Activated T-cell treated with anti-CD3 and anti-CD28 coated beads for 24 hours (primary cell): ENCODE measurements around the gene PPP1R16B.
"Not testable (repeated sequence)": the region's sequence is repeated elsewhere in the genome, so short reads cannot be mapped to it uniquely, and the experiment has no call there.

Source experiments
- DNase-seq: peaks from one replicate; pipeline ENCODE4 v3.0.0-alpha.2; 2020; ENCODE audit warnings: low read depth

PPP1R16B gene

DNA sequence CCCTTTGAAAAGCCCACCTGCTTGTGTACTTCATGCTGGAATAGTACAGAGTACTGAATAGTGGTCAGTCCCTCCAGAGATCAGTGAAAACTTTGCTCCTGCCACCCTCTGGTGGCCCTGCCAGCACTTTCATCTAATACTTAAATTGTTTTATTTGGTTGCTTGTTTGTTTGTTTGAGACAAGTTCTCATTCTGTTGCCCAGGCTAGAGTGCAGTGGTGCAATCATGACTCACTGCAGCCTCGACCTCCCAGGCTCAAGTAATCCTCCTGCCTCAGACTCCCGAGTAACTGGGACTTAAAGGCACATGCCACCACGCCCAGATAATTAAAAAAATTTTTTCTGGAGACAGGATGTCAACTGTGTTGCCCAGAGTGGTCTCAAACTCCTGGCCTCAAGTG is 129.8 kb downstream of the PPP1R16B start:
- no peak for DNase-seq

DNA sequence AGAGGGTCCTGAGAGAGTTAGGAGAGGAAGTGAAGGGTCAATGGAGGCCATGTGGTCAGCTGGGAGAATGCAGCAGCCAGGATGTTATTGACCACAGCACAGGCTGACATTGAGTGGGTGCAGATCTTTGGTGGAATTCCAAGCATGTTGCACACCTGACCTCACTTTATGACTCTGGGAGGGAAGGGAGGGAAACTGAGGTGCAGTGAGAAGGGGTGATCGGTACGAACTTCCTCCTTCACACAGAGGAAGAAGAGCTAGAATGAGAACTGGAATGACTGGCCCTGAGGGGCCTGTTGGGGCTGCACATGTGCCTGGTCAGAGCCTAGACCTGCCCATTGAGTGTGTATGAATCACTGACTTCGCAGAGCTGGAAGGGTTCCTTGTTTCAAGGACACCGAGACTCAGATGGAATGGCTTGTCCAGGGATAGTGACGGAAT is 130.5 kb downstream of the PPP1R16B start:
- DNase-seq: no peak

DNA sequence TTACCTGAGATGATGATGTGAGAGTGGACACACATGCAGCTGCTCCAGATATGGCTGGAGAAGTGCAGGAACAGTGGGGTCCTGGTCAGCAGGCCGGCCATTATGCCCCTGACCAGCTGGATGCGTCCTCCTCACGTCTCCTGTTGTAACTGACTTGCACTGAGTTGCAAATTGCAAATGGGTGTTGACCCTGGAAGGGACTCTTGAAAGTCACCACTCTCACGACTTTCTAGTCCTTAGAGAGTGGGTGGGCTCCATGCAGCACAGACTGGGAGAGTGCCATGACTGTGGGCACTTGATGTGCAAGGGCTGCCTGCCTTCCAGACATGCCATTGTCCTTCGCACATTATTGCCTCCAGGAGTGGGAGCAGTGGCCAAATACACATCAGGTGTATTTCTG is 131.5 kb downstream of the PPP1R16B start:
- DNase-seq: no peak

DNA sequence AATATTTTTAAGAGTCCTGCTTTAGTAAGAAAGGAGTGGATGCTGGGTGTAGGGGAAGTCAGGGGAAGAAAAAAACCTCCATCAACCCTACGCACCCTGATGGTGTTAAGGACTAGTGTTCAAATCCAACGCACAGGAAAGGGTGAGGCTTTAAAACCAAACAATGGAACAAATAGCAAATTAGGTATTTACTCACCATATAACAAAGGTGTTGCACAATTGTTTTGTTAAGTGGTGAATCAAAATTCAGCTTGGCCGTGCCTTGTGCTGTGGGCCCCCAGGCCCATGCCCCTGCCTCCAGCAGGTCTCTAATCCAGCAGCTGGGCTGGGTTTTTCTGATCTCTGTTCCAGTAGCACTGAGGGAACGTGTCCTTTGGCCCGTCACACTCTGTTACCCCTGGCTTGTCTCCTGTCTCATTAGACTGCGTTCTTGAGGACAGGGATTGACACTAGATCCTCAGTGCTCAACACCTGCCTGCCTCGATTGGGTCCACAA is 132.5 kb downstream of the PPP1R16B start:
- DNase-seq: no peak

DNA sequence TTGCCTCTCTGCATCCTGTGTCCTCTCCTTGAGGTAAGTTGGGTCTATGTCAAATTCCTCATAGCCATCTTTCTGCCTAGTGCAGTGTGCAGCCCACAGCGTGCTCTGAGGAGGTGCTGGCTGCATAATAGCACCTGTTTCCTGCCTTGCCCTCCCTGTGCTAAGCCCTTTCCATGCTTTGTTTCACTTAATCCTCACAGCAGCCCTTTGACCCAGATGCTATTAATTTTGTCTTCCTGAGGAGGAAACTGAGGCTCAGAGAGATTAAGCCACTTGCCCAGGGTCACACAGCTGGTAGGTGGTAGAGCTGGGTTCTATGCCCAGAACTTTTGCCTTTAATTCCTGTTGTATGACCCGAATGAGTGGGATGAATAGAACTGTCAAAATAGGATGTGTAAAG is 134.2 kb downstream of the PPP1R16B start:
- DNase-seq: no peak

DNA sequence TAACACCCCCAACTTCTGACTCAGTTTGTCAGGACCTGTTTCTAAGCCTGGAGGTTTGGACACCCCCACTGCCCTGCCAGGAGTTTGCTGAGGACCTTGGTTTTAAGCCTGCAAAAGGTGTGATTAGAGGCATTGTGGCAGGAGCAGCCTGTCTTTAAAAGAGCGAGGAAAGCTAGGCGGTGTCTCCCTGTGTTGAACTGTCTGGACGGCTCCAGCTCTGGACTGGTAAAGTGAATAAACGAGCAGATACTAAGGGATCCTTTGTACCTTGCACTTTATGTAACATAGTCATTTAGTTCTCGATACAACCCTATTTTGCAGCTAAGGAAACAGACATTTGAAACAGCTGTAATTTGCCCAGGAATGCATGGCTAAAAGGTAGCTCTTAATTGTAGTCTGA is 135.1 kb downstream of the PPP1R16B start:
- DNase-seq: no peak

DNA sequence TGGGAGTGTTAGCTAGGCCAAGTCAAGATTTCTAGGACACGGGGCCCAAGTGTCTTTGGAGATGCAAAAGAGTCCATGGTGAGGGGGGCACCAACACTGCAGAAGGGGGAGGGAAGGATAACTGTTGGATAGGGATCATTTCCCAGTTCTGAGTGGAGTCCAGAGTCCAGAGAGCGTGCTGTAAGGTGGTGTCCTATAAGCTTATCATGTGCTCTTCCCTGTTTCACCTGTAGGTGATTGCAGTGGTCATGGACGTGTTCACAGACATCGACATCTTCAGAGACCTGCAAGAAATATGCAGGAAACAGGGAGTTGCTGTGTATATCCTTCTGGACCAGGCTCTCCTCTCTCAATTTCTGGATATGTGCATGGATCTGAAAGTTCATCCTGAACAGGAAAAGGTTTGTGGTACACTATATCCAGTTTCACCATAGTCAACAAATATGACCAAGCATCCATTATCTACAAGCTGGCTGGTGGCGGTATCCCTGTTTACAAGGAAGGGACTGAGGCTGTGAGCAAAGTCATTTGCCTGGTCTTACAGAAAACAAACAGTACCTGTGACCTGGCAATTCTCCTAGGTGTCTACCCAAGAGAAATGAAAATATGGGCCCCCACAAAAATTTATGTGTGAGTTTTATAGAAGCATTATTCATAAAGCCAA is 136.4 kb downstream of the PPP1R16B start:
- no peak for DNase-seq

DNA sequence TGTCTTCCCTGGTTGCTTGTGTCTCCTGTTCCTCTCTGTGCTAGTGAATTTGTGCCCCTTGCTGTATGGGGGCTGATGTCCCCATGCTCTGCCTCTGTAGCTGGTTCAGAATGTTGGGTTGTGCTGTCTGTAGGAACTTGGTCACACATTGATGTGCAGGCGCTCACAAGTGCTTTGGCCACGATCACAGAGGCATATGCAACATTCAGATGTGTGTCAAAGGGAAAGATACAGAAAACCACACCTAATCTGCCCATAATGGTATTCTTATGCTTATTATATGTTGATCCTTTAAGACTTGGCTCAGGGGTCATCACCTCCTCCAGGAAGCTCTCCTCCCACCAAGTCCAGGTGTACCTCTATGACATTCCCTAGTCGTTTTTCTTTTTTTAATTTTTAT is 139.5 kb downstream of the PPP1R16B start:
- no peak for DNase-seq

DNA sequence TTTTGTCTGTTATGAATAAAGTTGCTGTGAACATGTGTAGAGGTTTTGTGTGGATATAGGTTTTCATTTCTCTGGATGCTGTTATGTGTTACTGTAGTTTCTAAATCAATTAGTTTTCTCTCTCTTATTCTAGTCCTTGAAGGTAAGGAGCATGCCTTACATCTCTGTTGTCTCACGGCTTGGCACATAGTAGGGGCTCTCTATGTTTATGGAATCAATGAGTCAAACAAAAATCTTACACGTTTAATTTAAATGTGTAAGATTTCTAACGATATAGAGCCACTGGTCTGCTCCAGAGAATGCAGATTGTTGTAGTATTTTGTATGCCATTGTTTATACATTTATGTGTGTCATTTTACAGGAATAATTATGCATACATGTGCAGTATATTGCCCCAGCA is 141.3 kb downstream of the PPP1R16B start:
- DNase-seq: no peak

DNA sequence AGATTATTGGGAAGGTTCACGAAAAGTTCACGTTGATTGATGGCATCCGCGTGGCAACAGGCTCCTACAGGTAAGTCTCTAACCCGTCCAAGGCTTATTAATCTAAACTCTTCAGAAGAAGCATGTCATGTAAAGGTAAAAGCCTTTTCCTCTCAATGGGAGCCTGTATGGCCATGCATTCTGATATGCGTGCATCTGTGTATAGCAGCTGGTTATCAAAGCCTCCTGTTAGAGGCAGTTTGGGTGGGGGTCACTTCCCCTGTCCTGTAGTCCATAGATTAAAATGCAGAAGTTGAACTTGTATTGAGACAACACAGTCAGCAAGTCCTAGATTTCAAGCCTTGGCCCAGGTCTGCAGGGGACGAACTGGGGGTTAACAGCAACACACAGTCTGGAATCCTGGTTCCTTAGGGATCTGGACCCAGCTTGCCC is 142.4 kb downstream of the PPP1R16B start:
- no peak for DNase-seq

DNA sequence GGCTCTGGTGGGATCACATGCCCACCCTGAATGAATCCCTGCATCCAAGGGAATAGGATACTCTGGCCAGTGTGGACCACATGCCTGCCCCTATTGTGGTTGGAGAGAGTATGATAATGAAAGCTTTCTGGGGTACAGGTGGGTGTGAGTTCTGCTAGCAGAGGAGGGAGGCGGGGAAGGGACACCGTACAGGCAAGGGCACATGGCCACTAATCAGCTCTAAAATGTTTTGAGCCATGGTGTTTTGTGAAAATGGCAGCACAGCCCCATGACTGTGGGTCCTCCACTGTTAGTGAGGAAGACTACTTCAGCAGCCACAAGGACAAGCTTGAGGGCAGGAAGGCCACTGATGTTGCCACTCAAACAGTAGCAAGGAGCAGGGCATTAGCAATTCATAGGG is 144.8 kb downstream of the PPP1R16B start:
- no peak for DNase-seq

DNA sequence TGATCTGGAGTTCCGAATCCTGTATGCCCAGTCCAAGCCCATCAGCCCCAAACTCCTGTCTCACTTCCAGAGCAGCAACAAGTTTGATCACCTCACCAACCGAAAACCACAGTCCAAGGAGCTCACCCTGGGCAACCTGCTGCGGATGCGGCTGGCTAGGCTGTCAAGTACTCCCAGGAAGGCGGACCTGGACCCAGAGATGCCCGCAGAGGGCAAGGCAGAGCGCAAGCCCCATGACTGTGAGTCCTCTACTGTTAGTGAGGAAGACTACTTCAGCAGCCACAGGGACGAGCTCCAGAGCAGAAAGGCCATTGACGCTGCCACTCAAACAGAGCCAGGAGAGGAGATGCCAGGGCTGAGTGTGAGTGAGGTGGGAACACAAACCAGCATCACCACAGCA is 146.1 kb downstream of the PPP1R16B start:
- DNase-seq: no peak

DNA sequence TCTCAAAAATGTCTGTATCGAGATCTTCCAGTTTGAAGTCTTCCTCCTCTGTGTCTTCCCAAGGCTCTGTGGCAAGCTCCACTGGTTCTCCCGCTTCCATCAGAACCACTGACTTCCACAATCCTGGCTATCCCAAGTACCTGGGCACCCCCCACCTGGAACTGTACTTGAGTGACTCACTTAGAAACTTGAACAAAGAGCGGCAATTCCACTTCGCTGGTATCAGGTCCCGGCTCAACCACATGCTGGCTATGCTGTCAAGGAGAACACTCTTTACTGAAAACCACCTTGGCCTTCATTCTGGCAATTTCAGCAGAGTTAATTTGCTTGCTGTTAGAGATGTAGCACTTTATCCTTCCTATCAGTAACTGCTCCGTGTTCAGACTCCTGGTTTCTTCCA is 146.7 kb downstream of the PPP1R16B start:
- no peak for DNase-seq

DNA sequence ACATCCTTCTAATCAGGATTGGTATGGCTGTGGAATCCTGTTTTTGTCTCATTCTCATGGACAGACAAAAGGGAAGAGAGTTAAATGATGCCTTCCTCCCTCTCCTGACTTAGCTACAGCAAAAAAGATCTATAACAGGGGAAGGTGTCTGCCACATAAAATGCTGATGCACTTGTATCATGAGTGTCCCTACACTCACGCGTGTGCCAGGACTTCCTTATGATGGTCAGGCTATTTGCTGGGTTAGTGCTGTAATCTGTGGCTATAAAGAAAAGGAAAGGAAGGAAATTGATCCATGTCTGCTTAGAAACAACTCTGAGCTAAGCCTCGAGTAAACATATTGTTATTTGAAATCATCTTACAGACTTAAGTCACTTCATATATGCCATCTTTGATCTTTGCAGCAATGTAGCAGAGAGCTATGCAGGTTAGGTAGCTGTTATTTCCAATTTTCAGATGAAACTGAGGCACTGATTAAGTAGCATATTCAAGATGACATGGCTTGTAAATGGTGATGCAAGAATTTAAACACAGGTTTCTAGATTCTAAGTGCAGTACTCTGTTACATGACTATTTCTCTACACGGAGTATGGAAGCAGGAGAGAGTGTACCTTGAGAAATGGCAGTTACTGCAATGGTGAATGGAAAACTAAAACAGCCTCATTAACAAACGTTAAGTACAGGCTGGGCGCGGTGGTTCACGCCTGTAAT is 148.3 kb downstream of the PPP1R16B start:
- DNase-seq: no peak

DNA sequence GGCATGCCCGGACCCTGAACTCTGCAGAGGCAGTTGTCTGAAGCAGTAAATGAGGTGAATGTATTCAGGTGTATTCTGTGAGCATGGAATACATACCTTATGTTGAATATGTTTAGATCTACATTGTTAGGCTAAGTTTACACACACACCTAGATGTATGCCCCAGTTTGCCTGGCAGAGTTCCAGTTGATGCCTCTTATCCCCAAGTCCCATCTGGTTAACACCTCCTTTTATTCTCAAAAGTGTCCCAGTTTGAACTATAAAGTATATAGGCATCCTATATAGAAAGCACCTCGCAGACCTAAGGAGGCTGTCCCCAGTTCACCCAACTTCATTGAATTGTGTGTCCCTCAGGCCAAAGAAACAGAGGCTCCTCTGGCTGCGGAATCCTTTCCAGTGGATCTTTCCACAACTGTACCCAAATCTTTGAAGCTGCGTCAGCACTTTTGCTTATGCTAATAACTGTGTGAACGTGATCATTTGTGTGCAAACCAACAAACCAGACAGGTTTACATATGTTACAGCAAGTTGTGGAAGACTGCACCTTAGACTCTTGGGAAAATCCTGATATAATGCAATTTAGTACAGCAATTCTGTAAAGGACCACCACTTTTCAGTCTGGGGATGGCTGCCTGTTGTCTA is 151.9 kb downstream of the PPP1R16B start:
- DNase-seq: no peak

DNA sequence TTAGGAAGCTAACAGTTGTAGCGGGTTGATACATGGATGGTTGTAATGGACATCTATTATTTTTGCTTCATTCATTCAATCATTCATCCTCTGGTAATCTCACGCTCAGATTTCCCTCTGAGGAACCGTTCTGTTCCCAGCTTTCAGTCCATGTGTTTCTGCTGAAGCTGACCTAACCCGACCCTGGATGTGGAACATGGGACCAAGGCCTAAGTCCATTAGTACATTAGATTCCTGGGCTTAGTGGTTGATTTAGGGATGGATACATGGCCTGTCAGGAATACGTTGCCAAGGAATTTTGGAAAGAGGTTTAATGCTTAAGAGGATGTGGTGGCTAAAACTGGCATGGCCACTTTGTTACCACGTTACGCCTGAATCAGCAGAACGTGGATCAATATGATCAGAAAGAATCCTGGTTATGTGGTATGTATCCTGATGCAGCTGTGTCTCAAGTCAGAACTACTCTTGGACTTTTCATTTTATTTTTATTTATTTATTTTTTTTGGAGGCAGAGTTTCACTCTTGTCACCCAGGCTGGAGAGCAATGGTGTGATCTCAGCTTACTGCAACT is 152.5 kb downstream of the PPP1R16B start:
- no peak for DNase-seq

DNA sequence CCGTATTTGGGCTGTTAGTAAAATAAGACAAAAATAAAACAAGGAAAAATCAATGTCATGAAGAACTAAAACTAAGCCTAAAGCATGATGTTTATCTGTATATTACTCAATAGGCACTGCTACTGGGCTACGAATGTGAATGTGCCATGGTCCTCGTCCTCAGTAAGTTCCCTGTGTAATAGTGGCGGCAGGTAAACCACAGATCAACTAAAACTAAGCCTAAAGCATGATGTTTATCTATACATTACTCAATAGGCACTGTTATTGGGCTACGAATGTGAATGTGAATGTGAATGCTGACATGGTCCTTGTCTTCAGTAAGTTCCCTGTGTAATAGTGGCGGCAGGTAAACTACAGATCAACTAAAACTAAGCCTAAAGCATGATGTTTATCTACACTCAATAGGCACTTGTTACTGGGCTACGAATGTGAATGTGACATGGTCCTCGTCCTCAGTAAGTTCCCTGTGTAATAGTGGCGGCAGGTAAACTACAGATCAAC is 154.7 kb downstream of the PPP1R16B start:
- not testable (repeated sequence) for DNase-seq

DNA sequence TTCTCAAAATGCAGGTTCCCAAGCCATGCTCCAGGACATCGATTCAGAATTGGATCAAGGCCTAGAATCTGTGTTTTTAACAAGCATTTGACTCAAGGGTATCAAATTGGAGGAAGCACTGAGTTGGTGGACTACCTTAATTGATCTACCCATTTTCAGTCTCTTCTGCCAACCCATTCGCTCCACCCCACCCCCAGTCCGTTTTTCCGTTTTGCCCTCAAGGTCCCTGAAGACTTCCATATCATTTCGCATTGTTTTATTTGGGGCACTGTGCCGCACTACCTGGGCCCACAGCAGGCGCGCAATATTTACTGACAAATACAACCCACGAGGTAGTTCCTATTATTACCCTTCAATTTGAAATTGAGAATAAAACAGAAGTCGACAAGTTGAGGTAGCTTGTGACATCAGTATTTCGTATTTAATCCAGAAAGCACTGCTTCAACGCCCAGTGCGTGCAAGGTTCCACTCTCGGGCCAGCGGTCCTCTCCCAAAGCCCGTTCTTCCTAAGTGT is 156.1 kb downstream of the PPP1R16B start:
- peak; percentile 10 for DNase-seq

DNA sequence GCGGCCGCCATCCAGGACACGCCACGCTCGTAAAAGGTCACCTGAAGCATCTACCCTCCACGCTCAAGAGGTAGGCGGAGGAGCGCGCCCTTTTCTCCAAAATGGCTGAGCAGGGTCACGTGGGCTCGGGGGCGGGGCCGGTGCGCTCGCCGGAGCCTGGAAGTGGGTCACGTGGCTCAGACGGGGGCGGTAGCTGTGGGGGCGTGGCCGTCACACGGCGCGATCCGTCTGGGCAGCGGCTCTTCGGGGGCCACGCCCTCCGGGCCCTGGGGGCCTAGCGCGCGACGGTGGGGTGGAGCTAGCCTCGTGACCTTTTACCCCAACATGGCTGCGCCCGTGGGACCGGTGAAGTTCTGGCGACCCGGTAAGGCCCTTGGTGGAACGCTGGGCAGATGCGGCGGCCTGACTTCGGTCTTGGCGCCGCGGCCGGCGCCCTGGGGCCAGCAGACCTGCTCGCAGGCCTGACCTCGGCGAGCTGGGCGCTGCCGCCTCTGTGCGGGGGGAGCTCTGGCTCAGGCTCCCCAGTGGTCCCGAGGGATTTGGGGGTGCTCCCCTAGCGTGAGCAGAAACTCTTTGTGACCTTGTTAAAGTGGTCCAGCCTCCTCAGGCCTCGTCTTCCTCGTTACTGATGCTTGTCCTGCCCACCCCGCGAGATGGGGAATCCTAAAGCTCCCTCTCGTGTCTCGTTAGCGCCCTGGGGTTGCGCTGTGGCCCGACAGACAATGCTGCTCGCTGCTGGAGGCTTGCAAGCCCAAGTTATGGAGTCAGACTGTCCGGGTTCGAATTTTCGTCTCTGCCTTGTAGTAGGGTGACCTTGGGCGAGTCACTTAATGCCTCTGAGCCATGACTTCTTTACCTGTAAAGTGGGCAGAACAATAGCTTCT is 156.8 kb downstream of the PPP1R16B start, which contains the start of gene DHX35:
Gene DHX35, plus strand, starts transcription at position 301 of the 884 bp plus-strand sequence. Its CDS starts 24 bp downstream, at position 325.
- peak; percentile 99 for DNase-seq

DNA sequence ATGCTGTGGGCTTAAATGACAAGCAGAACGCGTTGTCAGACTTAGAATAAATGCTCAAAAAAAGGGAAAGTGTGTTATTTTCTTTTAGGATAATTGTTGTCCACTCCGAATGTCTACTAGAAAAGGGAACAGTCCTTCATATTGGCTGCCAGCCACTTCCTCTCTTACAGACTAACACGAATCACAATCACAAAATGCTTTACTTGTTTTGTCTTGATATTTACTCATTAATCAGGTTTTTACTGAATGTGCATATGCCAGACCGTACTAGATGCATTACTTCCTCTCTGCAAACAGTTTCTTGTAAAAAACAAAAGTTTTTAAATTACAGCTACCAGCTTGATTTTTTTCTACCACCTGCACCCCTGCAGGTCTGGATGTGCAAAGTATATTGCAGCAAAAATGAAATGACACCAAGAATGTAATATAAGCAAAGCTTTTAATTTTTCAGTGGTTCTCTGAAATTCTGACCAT is 157.5 kb downstream of the PPP1R16B start:
- DNase-seq: no peak

DNA sequence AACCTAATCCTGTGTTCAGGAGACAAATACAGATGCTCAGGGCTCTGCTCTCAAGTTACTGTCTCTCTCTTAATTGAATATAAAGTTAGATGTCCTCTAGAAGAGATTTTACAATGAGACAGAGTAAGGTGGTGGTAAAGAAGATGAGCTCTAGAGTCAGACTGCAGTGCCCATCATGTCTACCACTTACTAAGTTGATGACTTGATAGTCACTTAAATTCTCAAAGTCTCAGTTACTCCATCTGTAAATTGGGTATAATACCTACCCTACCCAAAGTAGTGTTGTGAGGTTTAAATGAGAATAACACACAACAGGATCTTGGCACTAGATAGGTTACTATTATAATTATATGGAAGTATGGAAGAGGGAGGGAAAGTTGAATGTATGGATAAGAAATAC is 158.2 kb downstream of the PPP1R16B start:
- no peak for DNase-seq
